HepG2 (cell line): Measurements from ENCODE around the gene CIAO2B. TPM values are rescaled to one million over a fixed set of nuclear protein-coding genes. Genes with fewer than 3 reads are reported as not detected.

Experiments
- ATAC-seq: fragments of 200-7000 bp; cut with Tn5 transposase; 3 replicates; pipeline ENCODE4 v1.9.1; 2020; ENCODE audit warnings: mild to moderate bottlenecking, moderate library complexity
- BruUV-seq: library from RNA; stranded (reverse); fragments of 400-500 nt; replicated peaks from 2 replicates; lab custom pipeline; 2021; lab: Mats Ljungman, UMichigan
- CTCF ChIA-PET: fragments of 300-600 bp; formaldehyde crosslinking; extraction: SDS; loops from one replicate; lab custom pipeline; 2021; ENCODE audit warnings: low total read pairs, inconsistent platforms, low intra/inter-chr PET ratio; lab: Yijun Ruan, JAX
- POLR2A ChIA-PET: fragments of 350-600 bp; sonication (Branson Sonifier 250); formaldehyde crosslinking; loops from one replicate; lab custom pipeline; 2020; ENCODE audit warnings: antibody characterized with exemption, inconsistent platforms; lab: Yijun Ruan, JAX
- DNase-seq: peaks from one replicate; pipeline ENCODE4 v3.0.0-alpha.2; 2015; ENCODE audit warnings: low spot score
- FAIRE-seq: peaks from 3 replicates; lab custom pipeline; 2011; peaks lifted over from hg19 to GRCh38; lab: Jason Lieb, UNC
- H2AFZ ChIP-seq: one replicate; pipeline ENCODE4 v1.6.1; 2011; ENCODE audit warnings: low read length, inconsistent platforms
- H3K27ac ChIP-seq: fragments of 300-600 bp; 3 replicates; pipeline ENCODE4 v1.8.0; 2011; ENCODE audit warnings: mixed run types, mild to moderate bottlenecking, mixed read lengths, low read length, inconsistent platforms; ENCODE audit not compliant: insufficient read depth; ENCODE audit errors: extremely low read length
- H3K27me3 ChIP-seq, 2 experiments: fragments of 200-600 bp in 1 of 2; 2 replicates in 1 of 2; 3 replicates in 1 of 2; pipeline versions ENCODE4 v1.6.0 to v1.8.0; 2011; ENCODE audit warnings: low read length in 2 of 2, mild to moderate bottlenecking in 2 of 2, moderate library complexity in 2 of 2, inconsistent platforms in 1 of 2; ENCODE audit not compliant: insufficient read depth in 2 of 2, control insufficient read depth in 1 of 2
- H3K36me3 ChIP-seq, 2 experiments: fragments of 200-600 bp in 1 of 2; replicated peaks in 1 of 2; 2 replicates in 1 of 2; 3 replicates in 1 of 2; pipeline versions ENCODE4 v1.5.1 to v1.8.0; 2011; ENCODE audit warnings: low read length in 2 of 2, inconsistent platforms in 1 of 2; ENCODE audit not compliant: insufficient read depth in 2 of 2, control insufficient read depth in 1 of 2
- H3K4me1 ChIP-seq: 2 replicates; pipeline ENCODE4 v1.5.1; 2012; ENCODE audit warnings: low read length, inconsistent platforms; ENCODE audit not compliant: insufficient read depth
- H3K4me2 ChIP-seq: 2 replicates; pipeline ENCODE4 v1.6.0; 2011; ENCODE audit warnings: low read depth, low read length, inconsistent platforms
- H3K4me3 ChIP-seq, 3 experiments: fragments of 200-600 bp in 1 of 3; sonication (generic), shearing (Covaris generic) in 1 of 3; replicated peaks in 1 of 3; 2 replicates each; pipeline ENCODE4 v1.5.1; 2011 to 2016; ENCODE audit warnings: low read length in 3 of 3, inconsistent platforms in 2 of 3, low read depth in 2 of 3, mild to moderate bottlenecking in 2 of 3, control low read depth in 1 of 3, mixed read lengths in 1 of 3; ENCODE audit not compliant: insufficient read depth in 1 of 3
- H3K79me2 ChIP-seq: one replicate; pipeline ENCODE4 v1.6.1; 2011; ENCODE audit warnings: low read length, inconsistent platforms; ENCODE audit not compliant: insufficient read depth
- H3K9ac ChIP-seq: 2 replicates; pipeline ENCODE4 v1.6.0; 2011; ENCODE audit warnings: mild to moderate bottlenecking, low read depth, low read length, inconsistent platforms; ENCODE audit not compliant: insufficient read depth
- H3K9me3 ChIP-seq: 2 replicates; pipeline ENCODE4 v1.5.1; 2012; ENCODE audit warnings: mild to moderate bottlenecking, low read length
- H4K20me1 ChIP-seq: 2 replicates; pipeline ENCODE4 v1.6.0; 2011; ENCODE audit warnings: inconsistent platforms, mild to moderate bottlenecking, low read length, moderate library complexity; ENCODE audit not compliant: insufficient read depth
- HIVEP1 ChIP-seq: sonication (generic); formaldehyde crosslinking; IDR thresholded peaks from 2 replicates; pipeline ENCODE4 v1.4.0; 2020; ENCODE audit warnings: mild to moderate bottlenecking, missing genetic modification reagents
- IKZF5 ChIP-seq: IDR thresholded peaks from 2 replicates; pipeline ENCODE4 v1.6.1; 2018; ENCODE audit warnings: missing genetic modification reagents, mild to moderate bottlenecking, missing compliant biosample characterization
- KLF12 ChIP-seq: sonication (generic); formaldehyde crosslinking; IDR thresholded peaks from 2 replicates; pipeline ENCODE4 v1.4.0; 2020; ENCODE audit warnings: missing genetic modification reagents, borderline replicate concordance
- RBM22 ChIP-seq: fragments of 200-400 bp; formaldehyde crosslinking; optimal IDR thresholded peaks from 2 replicates; pipeline ENCODE3; 2017; ENCODE audit warnings: mild to moderate bottlenecking, low read length, moderate library complexity
- TBX2 ChIP-seq: sonication (generic); formaldehyde crosslinking; IDR thresholded peaks from 2 replicates; pipeline ENCODE4 v1.5.0; 2020; ENCODE audit warnings: missing genetic modification reagents, mild to moderate bottlenecking, borderline replicate concordance
- ZFP90 ChIP-seq: sonication (generic); formaldehyde crosslinking; IDR thresholded peaks from 2 replicates; pipeline ENCODE4 v1.8.0; 2022; ENCODE audit warnings: missing genetic modification reagents, mild to moderate bottlenecking, inconsistent platforms, borderline replicate concordance
- ZNF770 ChIP-seq: sonication (generic); formaldehyde crosslinking; IDR thresholded peaks from 2 replicates; pipeline ENCODE4 v1.5.0; 2020; ENCODE audit warnings: mild to moderate bottlenecking, missing genetic modification reagents
- WGBS: methylation state at CpG from one replicate; pipeline ENCODE4 v1.1.6; 2017; ENCODE audit warnings: low lambda C conversion rate; 5-methylcytosine and 5-hydroxymethylcytosine counted together
- in situ Hi-C: cut with HindIII; loops from 2 replicates; pipeline ENCODE4 v1.10.0; 2017; ENCODE audit warnings: low pct_unique_long_range_greater_than_20kb; ENCODE audit not compliant: extremely low pct_ligation_motif_present
- intact Hi-C: fragments of 100-400 bp; cut with micrococcal nuclease; formaldehyde crosslinking; loops from one replicate; pipeline ENCODE4 v1.10.0; 2022; ENCODE audit not compliant: unreplicated experiment
- polyA plus RNA-seq, 8 experiments: library from polyadenylated mRNA; depleted of rRNA in 3 of 8; stranded (reverse) in 7 of 8; unstranded in 1 of 8; fragments of >200 nt; fragmentation: Illumina TruSeq in 4 of 8; extraction: Trizol in 4 of 8; gene quantifications; 2 replicates each; pipeline versions ENCODE4 v1.2.1 to v1.2.3, GENCODE V29; 2011 to 2016; ENCODE audit warnings: low read depth in 4 of 8, missing spikeins in 1 of 8, mixed read lengths in 1 of 8; ENCODE audit not compliant: insufficient read depth in 1 of 8
- total RNA-seq, 5 experiments: library from RNA; depleted of rRNA; stranded (reverse); fragments of >200 nt; fragmentation: Illumina TruSeq; extraction: Trizol; gene quantifications; 2 replicates each; pipeline ENCODE4 v1.2.3, GENCODE V29; 2016; ENCODE audit warnings: low read depth in 1 of 5
- TF ChIP-seq, protein P1 (sequence below): sonication (generic); formaldehyde crosslinking; IDR thresholded peaks from 2 replicates; pipeline ENCODE4 v1.4.0; 2020; ENCODE audit warnings: missing genetic modification reagents, borderline replicate concordance
- TF ChIP-seq, protein P2 (sequence below): sonication (generic); formaldehyde crosslinking; IDR thresholded peaks from 2 replicates; pipeline ENCODE4 v1.9.0; 2021; ENCODE audit warnings: missing genetic modification reagents, mild to moderate bottlenecking, borderline replicate concordance
- TF ChIP-seq, protein P3 (sequence below): sonication (generic); formaldehyde crosslinking; IDR thresholded peaks from 2 replicates; pipeline ENCODE4 v1.8.0; 2022; ENCODE audit warnings: mild to moderate bottlenecking, missing genetic modification reagents

The CIAO2B gene
- total and polyA plus RNA-seq, 2 of the 13 experiments (the other 11 are each of a cell fraction or from before 2014, with no cell fraction given), result 157 to 293 TPM

GRCh38 chr16:66976746-66977145 is 42.5 kb upstream of the CIAO2B start (continued):
- TF ChIP-seq, protein P1, sequence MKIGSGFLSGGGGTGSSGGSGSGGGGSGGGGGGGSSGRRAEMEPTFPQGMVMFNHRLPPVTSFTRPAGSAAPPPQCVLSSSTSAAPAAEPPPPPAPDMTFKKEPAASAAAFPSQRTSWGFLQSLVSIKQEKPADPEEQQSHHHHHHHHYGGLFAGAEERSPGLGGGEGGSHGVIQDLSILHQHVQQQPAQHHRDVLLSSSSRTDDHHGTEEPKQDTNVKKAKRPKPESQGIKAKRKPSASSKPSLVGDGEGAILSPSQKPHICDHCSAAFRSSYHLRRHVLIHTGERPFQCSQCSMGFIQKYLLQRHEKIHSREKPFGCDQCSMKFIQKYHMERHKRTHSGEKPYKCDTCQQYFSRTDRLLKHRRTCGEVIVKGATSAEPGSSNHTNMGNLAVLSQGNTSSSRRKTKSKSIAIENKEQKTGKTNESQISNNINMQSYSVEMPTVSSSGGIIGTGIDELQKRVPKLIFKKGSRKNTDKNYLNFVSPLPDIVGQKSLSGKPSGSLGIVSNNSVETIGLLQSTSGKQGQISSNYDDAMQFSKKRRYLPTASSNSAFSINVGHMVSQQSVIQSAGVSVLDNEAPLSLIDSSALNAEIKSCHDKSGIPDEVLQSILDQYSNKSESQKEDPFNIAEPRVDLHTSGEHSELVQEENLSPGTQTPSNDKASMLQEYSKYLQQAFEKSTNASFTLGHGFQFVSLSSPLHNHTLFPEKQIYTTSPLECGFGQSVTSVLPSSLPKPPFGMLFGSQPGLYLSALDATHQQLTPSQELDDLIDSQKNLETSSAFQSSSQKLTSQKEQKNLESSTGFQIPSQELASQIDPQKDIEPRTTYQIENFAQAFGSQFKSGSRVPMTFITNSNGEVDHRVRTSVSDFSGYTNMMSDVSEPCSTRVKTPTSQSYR (CRISPR knock-in tag), result peak; percentile 69; the same call in 1 of the 2 replicates
- TF ChIP-seq, protein P2, sequence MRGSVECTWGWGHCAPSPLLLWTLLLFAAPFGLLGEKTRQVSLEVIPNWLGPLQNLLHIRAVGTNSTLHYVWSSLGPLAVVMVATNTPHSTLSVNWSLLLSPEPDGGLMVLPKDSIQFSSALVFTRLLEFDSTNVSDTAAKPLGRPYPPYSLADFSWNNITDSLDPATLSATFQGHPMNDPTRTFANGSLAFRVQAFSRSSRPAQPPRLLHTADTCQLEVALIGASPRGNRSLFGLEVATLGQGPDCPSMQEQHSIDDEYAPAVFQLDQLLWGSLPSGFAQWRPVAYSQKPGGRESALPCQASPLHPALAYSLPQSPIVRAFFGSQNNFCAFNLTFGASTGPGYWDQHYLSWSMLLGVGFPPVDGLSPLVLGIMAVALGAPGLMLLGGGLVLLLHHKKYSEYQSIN (CRISPR knock-in tag), result no peak
- no peak for TF ChIP-seq IKZF5 (CRISPR knock-in tag)

GRCh38 chr16:66975302-66975893 is 41.2 kb upstream of the CIAO2B start:
- POLR2A ChIA-PET, result interaction anchor here (1.3 to 1.4 kb wide), 2 partner anchors 15 to 251 kb away, joined by 3 read pairs; partner anchors contain the start of gene CES3
- no peak for ATAC-seq
- TF ChIP-seq, protein P3, sequence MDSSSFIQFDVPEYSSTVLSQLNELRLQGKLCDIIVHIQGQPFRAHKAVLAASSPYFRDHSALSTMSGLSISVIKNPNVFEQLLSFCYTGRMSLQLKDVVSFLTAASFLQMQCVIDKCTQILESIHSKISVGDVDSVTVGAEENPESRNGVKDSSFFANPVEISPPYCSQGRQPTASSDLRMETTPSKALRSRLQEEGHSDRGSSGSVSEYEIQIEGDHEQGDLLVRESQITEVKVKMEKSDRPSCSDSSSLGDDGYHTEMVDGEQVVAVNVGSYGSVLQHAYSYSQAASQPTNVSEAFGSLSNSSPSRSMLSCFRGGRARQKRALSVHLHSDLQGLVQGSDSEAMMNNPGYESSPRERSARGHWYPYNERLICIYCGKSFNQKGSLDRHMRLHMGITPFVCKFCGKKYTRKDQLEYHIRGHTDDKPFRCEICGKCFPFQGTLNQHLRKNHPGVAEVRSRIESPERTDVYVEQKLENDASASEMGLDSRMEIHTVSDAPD (CRISPR knock-in tag), result no peak
- TF ChIP-seq TBX2 (CRISPR knock-in tag) (0 out of 2 replicates have a peak, but pooled peaks have one; percentile 1), RBM22 (no peak), ZNF770 (CRISPR knock-in tag) (peak; percentile 86), HIVEP1 (CRISPR knock-in tag) (no peak), KLF12 (0 out of 2 replicates have a peak, but pooled peaks have one; percentile 50), ZFP90 (CRISPR knock-in tag) (0 out of 2 replicates have a peak, but pooled peaks have one; percentile 33)

More at GRCh38 chr16:66975302-66975893, 41.2 kb upstream of the CIAO2B start:
- intact Hi-C loops (no loop called here), in situ Hi-C loops (loop anchor here (5.0 kb wide), 3 partner anchors 37 to 212 kb away; partner anchors contain the start of genes FBXL8 and TRADD)
- no peak overlapping the region for H3K27ac ChIP-seq
- H3K4me2 ChIP-seq, result peak overlapping the region; percentile 50
- H3K4me3 ChIP-seq, result no peak overlapping the region; a peak in 1 of 6 replicates
- TSS peak; percentile 91 for BruUV-seq
- H3K9me3 ChIP-seq, result no peaks in the 10 kb centered on the region
- FAIRE-seq, result peak; percentile 32
- CTCF ChIA-PET, result interaction anchor here (1.2 to 1.5 kb wide), 2 partner anchors 22 to 80 kb away, joined by 3 to 4 read pairs; no protein-coding TSS in a partner anchor
- peaks cover 66% of the 10 kb centered on the region for H3K4me1 ChIP-seq
- no peaks in the 10 kb centered on the region for H4K20me1 ChIP-seq
- 44% methylated on average over 14 of the region's 14 CpGs for WGBS
- H3K79me2 ChIP-seq, result no peaks in the 10 kb centered on the region
- no peaks in the 10 kb centered on the region for H3K36me3 ChIP-seq
- H3K9ac ChIP-seq, result no peak overlapping the region
- no peak for DNase-seq
- H3K27me3 ChIP-seq, result peaks cover 2 to 11% of the 10 kb centered on the region in 2 experiments; a peak in 3 of 5 replicates
- H2AFZ ChIP-seq, result no peak overlapping the region
